Endothelial cell of umbilical vein (primary cell): ENCODE results near the gene SYNE1. TPM values are rescaled to one million over a fixed set of nuclear protein-coding genes. Genes with fewer than 3 reads are reported as not detected.

Experiments
- BruUV-seq: library from RNA; stranded (reverse); fragments of 400-500 nt; replicated peaks from 2 replicates; lab custom pipeline; 2021; lab: Mats Ljungman, UMichigan
- CTCF ChIA-PET: fragments of 300-600, 350-600 bp; sonication (Branson Sonifier 250); formaldehyde crosslinking; loops from one replicate; lab custom pipeline; 2021; ENCODE audit warnings: antibody characterized with exemption, inconsistent platforms; lab: Charles Lee
- POLR2A ChIA-PET: fragments of 300-600, 350-600 bp; sonication (Branson Sonifier 250); formaldehyde crosslinking; loops from one replicate; lab custom pipeline; 2021; ENCODE audit warnings: antibody characterized with exemption, inconsistent platforms; lab: Charles Lee
- DNase-seq: peaks from one replicate; pipeline ENCODE4 v3.0.0-alpha.2; 2011; ENCODE audit warnings: low read depth, low spot score
- FAIRE-seq: peaks from 2 replicates; lab custom pipeline; 2011; peaks lifted over from hg19 to GRCh38; lab: Jason Lieb, UNC
- H2AFZ ChIP-seq: 2 replicates; pipeline ENCODE4 v1.6.0; 2012; ENCODE audit warnings: low read depth, low read length, control low read depth, inconsistent platforms
- H3K27ac ChIP-seq: 2 replicates; pipeline ENCODE4 v1.5.1; 2011; ENCODE audit warnings: low read depth, mild to moderate bottlenecking, control low read depth, low read length, moderate library complexity; ENCODE audit not compliant: insufficient read depth
- H3K27me3 ChIP-seq, 2 experiments: 2 replicates each; pipeline versions ENCODE4 v1.6.0 to v1.6.1; 2011; ENCODE audit warnings: low read length in 2 of 2, mixed read lengths in 1 of 2; ENCODE audit not compliant: control insufficient read depth in 2 of 2, insufficient read depth in 2 of 2
- H3K36me3 ChIP-seq, 2 experiments: 2 replicates in 1 of 2; 3 replicates in 1 of 2; pipeline ENCODE4 v1.5.1; 2011; ENCODE audit warnings: low read length in 2 of 2, mild to moderate bottlenecking in 1 of 2, moderate library complexity in 1 of 2; ENCODE audit not compliant: control insufficient read depth in 2 of 2, insufficient read depth in 2 of 2; ENCODE audit errors: extremely low read depth in 1 of 2
- H3K4me1 ChIP-seq: 3 replicates; pipeline ENCODE4 v1.5.1; 2011; ENCODE audit warnings: mild to moderate bottlenecking, low read length; ENCODE audit not compliant: control insufficient read depth, insufficient read depth; ENCODE audit errors: extremely low read depth
- H3K4me2 ChIP-seq: 2 replicates; pipeline ENCODE4 v1.6.1; 2011; ENCODE audit warnings: low read length, control low read depth, mixed read lengths; ENCODE audit not compliant: insufficient read depth
- H3K4me3 ChIP-seq, 3 experiments: fragments of 200-600 bp in 1 of 3; sonication (generic), shearing (Covaris generic) in 1 of 3; replicated peaks in 1 of 3; 2 replicates each; pipeline ENCODE4 v1.5.1; 2011 to 2016; ENCODE audit warnings: control low read depth in 3 of 3, low read length in 3 of 3, mild to moderate bottlenecking in 2 of 3, inconsistent platforms in 1 of 3, low read depth in 1 of 3, moderate library complexity in 1 of 3; ENCODE audit not compliant: insufficient read depth in 1 of 3
- H3K79me2 ChIP-seq: 2 replicates; pipeline ENCODE4 v1.6.0; 2012; ENCODE audit warnings: low read length, inconsistent platforms; ENCODE audit not compliant: control insufficient read depth, insufficient read depth
- H3K9ac ChIP-seq: replicated peaks from 2 replicates; pipeline ENCODE3; 2011; ENCODE audit warnings: low read length, control low read depth; ENCODE audit not compliant: insufficient read depth; ENCODE audit errors: extremely low read depth
- H3K9me1 ChIP-seq: replicated peaks from 3 replicates; pipeline ENCODE4 v1.6.0; 2011; ENCODE audit warnings: mild to moderate bottlenecking, low read length; ENCODE audit not compliant: control insufficient read depth, insufficient read depth; ENCODE audit errors: extremely low read depth
- H3K9me3 ChIP-seq: replicated peaks from 2 replicates; pipeline ENCODE4 v1.5.1; 2012; ENCODE audit warnings: low read length, inconsistent platforms; ENCODE audit not compliant: control insufficient read depth, insufficient read depth
- H4K20me1 ChIP-seq: replicated peaks from 2 replicates; pipeline ENCODE3; 2011; ENCODE audit warnings: mild to moderate bottlenecking, low read length; ENCODE audit not compliant: control insufficient read depth, insufficient read depth; ENCODE audit errors: extremely low read depth
- EZH2 ChIP-seq: IDR thresholded peaks from 2 replicates; pipeline ENCODE4 v1.6.1; 2012; ENCODE audit warnings: borderline replicate concordance, low read depth, mild to moderate bottlenecking, moderate library complexity, low read length, inconsistent platforms; ENCODE audit not compliant: severe bottlenecking
- FOS ChIP-seq: IDR thresholded peaks from 2 replicates; pipeline ENCODE4 v1.6.1; 2011; ENCODE audit warnings: mild to moderate bottlenecking, low read length, moderate library complexity, borderline replicate concordance; ENCODE audit not compliant: insufficient read depth
- GATA2 ChIP-seq: IDR thresholded peaks from 2 replicates; pipeline ENCODE4 v1.7.0; 2011; ENCODE audit warnings: low read depth, mild to moderate bottlenecking, moderate library complexity, mixed read lengths, low read length; ENCODE audit not compliant: insufficient read length, insufficient read depth
- JUN ChIP-seq: IDR thresholded peaks from 2 replicates; pipeline ENCODE4 v1.6.1; 2011; ENCODE audit warnings: borderline replicate concordance, low read depth; ENCODE audit not compliant: insufficient read length, insufficient read depth
- MYC ChIP-seq: IDR thresholded peaks from one replicate; pipeline ENCODE4 v1.6.1; 2011; ENCODE audit warnings: mild to moderate bottlenecking, low read depth, low read length
- POLR2A ChIP-seq: IDR thresholded peaks from 2 replicates; pipeline ENCODE4 v1.6.1; 2012; ENCODE audit warnings: low read depth, mild to moderate bottlenecking, control low read depth, low read length
- POLR2AphosphoS5 ChIP-seq: IDR thresholded peaks from 2 replicates; pipeline ENCODE4 v1.6.1; 2012; ENCODE audit warnings: low read depth, mild to moderate bottlenecking, control low read depth, low read length, moderate library complexity; ENCODE audit not compliant: insufficient read depth
- dilution Hi-C: fragments of 300-500 bp; cut with MboI; formaldehyde crosslinking; loops from one replicate; pipeline ENCODE4 v1.15.0; 2019; ENCODE audit warnings: low sequenced_read_pairs; ENCODE audit not compliant: extremely low pct_ligation_motif_present
- intact Hi-C: fragments of 100-400 bp; cut with micrococcal nuclease; formaldehyde crosslinking; loops from one replicate; pipeline ENCODE4 v1.10.0; 2022
- polyA plus RNA-seq, 4 experiments: library from polyadenylated mRNA; depleted of rRNA in 3 of 4; stranded (reverse) in 3 of 4; unstranded in 1 of 4; fragments of >200 nt; gene quantifications; 2 replicates each; pipeline versions ENCODE4 v1.2.1 to v1.2.3, GENCODE V29; 2011 to 2012; ENCODE audit warnings: missing spikeins in 1 of 4
- total RNA-seq: library from RNA; stranded (reverse); gene quantifications from 2 replicates; pipeline ENCODE4 v1.2.3, GENCODE V29; 2021
- TF ChIP-seq, protein P1 (sequence below): IDR thresholded peaks from 2 replicates; pipeline ENCODE4 v1.6.1; 2011; ENCODE audit not compliant: insufficient read depth, insufficient read length
- TF ChIP-seq, protein P2 (sequence below), 2 donors: IDR thresholded peaks; 1 replicate in 1 of 2; 2 replicates in 1 of 2; pipeline ENCODE4 v1.5.1; 2011; ENCODE audit warnings: low read length in 2 of 2, mild to moderate bottlenecking in 2 of 2, moderate library complexity in 2 of 2, control low read depth in 1 of 2, inconsistent platforms in 1 of 2, low read depth in 1 of 2; ENCODE audit not compliant: insufficient read depth in 1 of 2; ENCODE audit errors: extremely low read depth in 1 of 2

Gene SYNE1
- total and polyA plus RNA-seq, 2 donors (not counting 3 experiments of a cell fraction or from before 2014, with no cell fraction given): 26.5 to 52.3 TPM

GRCh38 chr6:152576525-152576924, 60.6 kb downstream of the SYNE1 start:
- Histone ChIP-seq H3K4me1 (peaks cover 14% of the 10 kb centered on the region), H3K27ac (no peak overlapping the region), H3K9me3 (no peaks in the 10 kb centered on the region), H3K27me3 (peaks cover 0 to 7% of the 10 kb centered on the region in 2 experiments), H3K4me3 (no peak overlapping the region), H3K36me3 (no peaks in the 10 kb centered on the region), H2AFZ (no peak overlapping the region), H3K9ac (no peak overlapping the region), H3K79me2 (no peaks in the 10 kb centered on the region), H3K4me2 (no peak overlapping the region), H4K20me1 (no peaks in the 10 kb centered on the region), H3K9me1 (no peaks in the 10 kb centered on the region)
- TF ChIP-seq JUN: no peak
- no peak for TF ChIP-seq FOS
- TF ChIP-seq MYC: no peak
- no peak for TF ChIP-seq GATA2
- no peak for TF ChIP-seq POLR2A
- TF ChIP-seq, protein P1, sequence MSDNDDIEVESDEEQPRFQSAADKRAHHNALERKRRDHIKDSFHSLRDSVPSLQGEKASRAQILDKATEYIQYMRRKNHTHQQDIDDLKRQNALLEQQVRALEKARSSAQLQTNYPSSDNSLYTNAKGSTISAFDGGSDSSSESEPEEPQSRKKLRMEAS: no peak
- TF ChIP-seq, protein P2, sequence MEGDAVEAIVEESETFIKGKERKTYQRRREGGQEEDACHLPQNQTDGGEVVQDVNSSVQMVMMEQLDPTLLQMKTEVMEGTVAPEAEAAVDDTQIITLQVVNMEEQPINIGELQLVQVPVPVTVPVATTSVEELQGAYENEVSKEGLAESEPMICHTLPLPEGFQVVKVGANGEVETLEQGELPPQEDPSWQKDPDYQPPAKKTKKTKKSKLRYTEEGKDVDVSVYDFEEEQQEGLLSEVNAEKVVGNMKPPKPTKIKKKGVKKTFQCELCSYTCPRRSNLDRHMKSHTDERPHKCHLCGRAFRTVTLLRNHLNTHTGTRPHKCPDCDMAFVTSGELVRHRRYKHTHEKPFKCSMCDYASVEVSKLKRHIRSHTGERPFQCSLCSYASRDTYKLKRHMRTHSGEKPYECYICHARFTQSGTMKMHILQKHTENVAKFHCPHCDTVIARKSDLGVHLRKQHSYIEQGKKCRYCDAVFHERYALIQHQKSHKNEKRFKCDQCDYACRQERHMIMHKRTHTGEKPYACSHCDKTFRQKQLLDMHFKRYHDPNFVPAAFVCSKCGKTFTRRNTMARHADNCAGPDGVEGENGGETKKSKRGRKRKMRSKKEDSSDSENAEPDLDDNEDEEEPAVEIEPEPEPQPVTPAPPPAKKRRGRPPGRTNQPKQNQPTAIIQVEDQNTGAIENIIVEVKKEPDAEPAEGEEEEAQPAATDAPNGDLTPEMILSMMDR (IDR thresholded peaks at IDR 0.05; ENCODE audit: extremely low read depth in 1 of 2, insufficient read depth in 1 of 2, low read depth in 1 of 2, low read length in 2 of 2): no peak
- TF ChIP-seq POLR2AphosphoS5: no peak
- TF ChIP-seq EZH2: no peak
- POLR2A ChIA-PET: no interaction called here
- FAIRE-seq: no peak
- no TSS peak for BruUV-seq
- intact Hi-C loops (no loop called here), dilution Hi-C loops (no loop called here)
- DNase-seq: no peak
- CTCF ChIA-PET: interaction anchor here (0.9 kb wide), 2 partner anchors 9 to 19 kb away, joined by 3 read pairs; no protein-coding TSS in a partner anchor
